Spleen (tissue), 11 donors: ENCODE results near the gene OR2J2. TPM values are rescaled to one million over a fixed set of nuclear protein-coding genes. Genes with fewer than 3 reads are reported as not detected.
"Not testable (repeated sequence)": the region's sequence is repeated elsewhere in the genome, so short reads cannot be mapped to it uniquely, and the experiment has no call there.

Experiments
- DNase-seq: peaks from one replicate; pipeline ENCODE4 v3.0.0-alpha.2; 2020
- H3K27ac ChIP-seq, 8 donors: fragments of 200-600 bp; sonication (generic) in 7 of 8; 1 replicate in 4 of 8; 2 replicates in 4 of 8; pipeline versions ENCODE4 v1.5.0 to v1.8.0; 2016 to 2021; ENCODE audit warnings: inconsistent platforms in 4 of 8, mild to moderate bottlenecking in 4 of 8, moderate library complexity in 1 of 8
- H3K27me3 ChIP-seq, 7 donors: fragments of 200-600 bp; sonication (generic) in 6 of 7; replicated peaks in 1 of 7; 1 replicate in 4 of 7; 2 replicates in 3 of 7; pipeline versions ENCODE4 v1.5.0 to v1.8.0; 2016 to 2021; ENCODE audit warnings: inconsistent platforms in 3 of 7, mild to moderate bottlenecking in 1 of 7
- H3K36me3 ChIP-seq, 6 donors: fragments of 200-600 bp; sonication (generic) in 5 of 6; 1 replicate in 4 of 6; 2 replicates in 2 of 6; pipeline versions ENCODE4 v1.5.0 to v1.8.0; 2016 to 2021; ENCODE audit warnings: inconsistent platforms in 2 of 6
- H3K4me1 ChIP-seq, 6 donors: fragments of 200-600 bp; sonication (generic) in 5 of 6; 1 replicate in 3 of 6; 2 replicates in 3 of 6; pipeline versions ENCODE4 v1.5.0 to v1.8.0; 2016 to 2021; ENCODE audit warnings: inconsistent platforms in 3 of 6
- H3K4me3 ChIP-seq, 8 donors: fragments of 200-600 bp; sonication (generic) in 7 of 8; 1 replicate in 4 of 8; 2 replicates in 4 of 8; pipeline versions ENCODE4 v1.5.0 to v1.8.0; 2016 to 2021; ENCODE audit warnings: inconsistent platforms in 4 of 8, mild to moderate bottlenecking in 4 of 8, moderate library complexity in 2 of 8
- H3K9me3 ChIP-seq, 8 donors: fragments of 200-600 bp; sonication (generic) in 7 of 8; 1 replicate in 4 of 8; 2 replicates in 4 of 8; pipeline versions ENCODE4 v1.5.0 to v1.8.0; 2016 to 2021; ENCODE audit warnings: inconsistent platforms in 4 of 8
- CTCF ChIP-seq, 11 experiments: fragments of 200-600 bp in 7 of 11; fragments of 450-650 bp in 4 of 11; sonication (generic) in 4 of 11; IDR thresholded peaks in 8 of 11; conservative IDR thresholded peaks in 3 of 11; 1 replicate in 7 of 11; 2 replicates in 4 of 11; pipeline versions ENCODE4 v1.4.0 to v1.8.0; 2016 to 2021; ENCODE audit warnings: antibody characterized with exemption in 11 of 11, inconsistent platforms in 4 of 11, mild to moderate bottlenecking in 1 of 11
- POLR2A ChIP-seq, 3 donors: fragments of 450-650 bp; IDR thresholded peaks; one replicate each; pipeline ENCODE4 v1.5.1; 2017; ENCODE audit warnings: antibody characterized with exemption in 3 of 3, mild to moderate bottlenecking in 1 of 3
- POLR2AphosphoS5 ChIP-seq, 3 donors: sonication (generic); formaldehyde crosslinking; IDR thresholded peaks; one replicate each; pipeline ENCODE4 v1.5.1; 2017; ENCODE audit warnings: antibody characterized with exemption in 3 of 3
- WGBS, 5 donors: extraction: QIAGEN DNeasy Blood & Tissue Kit in 3 of 5; methylation state at CpG; one replicate each; pipeline versions ENCODE4 v1.1.5 to v1.1.7; 2013 to 2018; 5-methylcytosine and 5-hydroxymethylcytosine counted together
- intact Hi-C: fragments of 100-400 bp; cut with DNase I; formaldehyde crosslinking; loops from one replicate; pipeline ENCODE4 v1.15.0; 2023; ENCODE audit warnings: low total_unique reads
- polyA plus RNA-seq, 3 donors: library from polyadenylated mRNA; stranded (reverse); fragments of 200-250 nt; gene quantifications; one replicate each; pipeline ENCODE4 v1.2.1, GENCODE V29; 2013
- total RNA-seq, 7 donors: library from RNA; depleted of rRNA in 3 of 7; stranded (reverse); fragments of >200 nt in 3 of 7; fragmentation: NEBNext Ultra II Directional in 4 of 7; extraction: Animal tissue kit (Norgen Biotek cat#: 25700) in 4 of 7; gene quantifications; one replicate each; pipeline versions ENCODE4 v1.1.0 to v1.2.1, GENCODE V29; 2016 to 2021
- donor health status: healthy with polysubstance abuse.
- donor health status: DM: no; HTN: no; CAD: no; lungs with moderate emphysema.
- donor health status: DM: no; HTN: no; CAD: no.
- donor health status: Bipolar disorder and iron deficiency.
- donor health status: healthy.
- donor health status: DM: no; HTN: no; CAD: no.
- donor health status: DM: yes; HTN: yes; CAD: no.

OR2J2 gene
- total and polyA plus RNA-seq, 10 donors, result not detected

DNA sequence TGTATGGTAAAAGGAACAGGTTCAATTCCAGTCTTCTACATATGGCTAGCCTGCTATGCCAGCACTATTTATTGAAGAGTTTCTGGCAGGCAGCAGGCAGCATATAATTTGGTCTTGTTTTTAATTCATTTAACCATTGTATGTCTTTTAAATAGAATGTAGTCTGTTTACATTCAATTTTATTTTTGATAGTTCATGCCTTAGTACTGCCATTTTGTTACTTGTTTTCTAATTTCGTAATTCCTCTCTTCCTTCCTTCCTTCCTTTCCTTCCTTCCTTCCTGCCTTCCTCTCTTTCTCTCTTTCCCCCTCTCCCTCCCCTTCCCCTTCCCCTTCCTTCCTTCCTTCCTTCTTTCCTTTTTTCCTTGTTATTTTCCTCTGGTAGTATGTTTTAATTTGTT, 17.6 kb upstream of the OR2J2 start:
- no peak for DNase-seq
- no peaks in the 10 kb centered on the region for H3K36me3 ChIP-seq
- peaks cover 0 to 19% (median 2%) of the 10 kb centered on the region in 8 donors for H3K9me3 ChIP-seq
- no peak for TF ChIP-seq CTCF (IDR thresholded peaks at IDR 0.05 in 8 of 11, conservative IDR thresholded peaks at IDR 0.05 in 3 of 11)
- TF ChIP-seq POLR2AphosphoS5 (IDR thresholded peaks at IDR 0.05), result no peak
- TF ChIP-seq POLR2A (IDR thresholded peaks at IDR 0.05), result no peak
- H3K27me3 ChIP-seq, result peaks cover 0 to 11% (median 0%) of the 10 kb centered on the region in 7 donors
- no peak overlapping the region for H3K4me3 ChIP-seq
- intact Hi-C loops, result no loop called here
- H3K4me1 ChIP-seq, result no peaks in the 10 kb centered on the region
- H3K27ac ChIP-seq, result no peak overlapping the region
- WGBS, 5 donors, result 46 to 73% (median 63%) methylated on average over 1 of the region's 1 CpG

DNA sequence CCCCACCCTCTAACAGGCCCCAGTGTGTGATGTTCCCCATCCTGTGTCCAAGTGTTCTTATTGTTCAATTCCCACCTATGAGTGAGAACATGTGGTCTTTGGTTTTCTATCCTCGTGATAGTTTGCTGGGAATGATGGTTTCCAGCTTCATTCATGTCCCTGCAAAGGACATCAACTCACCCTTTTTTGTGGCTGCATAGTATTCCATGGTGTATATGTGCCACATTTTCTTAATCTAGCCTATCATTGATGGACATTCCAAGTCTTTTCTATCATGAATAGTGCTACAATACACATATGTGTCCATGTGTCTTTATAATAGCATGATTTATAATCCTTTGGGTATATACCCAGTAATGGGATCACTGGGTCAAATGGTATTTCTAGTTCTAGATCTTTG, 15.5 kb upstream of the OR2J2 start:
- DNase-seq, H3K4me3 ChIP-seq, intact Hi-C loops, H3K27me3 ChIP-seq, H3K4me1 ChIP-seq, H3K36me3 ChIP-seq, H3K9me3 ChIP-seq, H3K27ac ChIP-seq: not testable (repeated sequence)
- WGBS, 5 donors, result 39 to 69% (median 48%) methylated on average over 1 of the region's 1 CpG

DNA sequence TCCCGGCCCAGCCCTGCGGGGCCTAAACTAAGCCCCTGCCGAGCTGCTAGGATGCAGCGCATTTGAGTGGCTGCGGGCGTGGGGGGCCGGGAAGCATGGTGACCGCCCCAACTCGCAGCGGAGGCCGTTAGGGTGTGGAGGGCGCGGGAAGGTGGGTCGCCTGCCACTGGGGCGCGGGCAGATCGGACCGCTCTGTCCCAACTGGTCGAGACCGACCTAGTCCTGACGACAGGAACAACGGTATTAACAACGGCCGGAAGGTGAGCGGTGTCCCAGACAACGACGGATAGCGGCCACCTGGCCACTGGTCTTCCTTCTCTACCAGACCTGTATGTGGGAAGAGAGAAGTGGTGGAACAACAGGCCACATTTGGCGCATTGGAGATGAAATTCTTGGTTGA, 10.8 kb upstream of the OR2J2 start:
- H3K36me3 ChIP-seq, H3K4me1 ChIP-seq, intact Hi-C loops, H3K27me3 ChIP-seq, H3K4me3 ChIP-seq, H3K9me3 ChIP-seq, DNase-seq, H3K27ac ChIP-seq: not testable (repeated sequence)
- 90 to 97% (median 94%) methylated on average over 11 to 26 of the region's 29 CpGs for WGBS, 5 donors

DNA sequence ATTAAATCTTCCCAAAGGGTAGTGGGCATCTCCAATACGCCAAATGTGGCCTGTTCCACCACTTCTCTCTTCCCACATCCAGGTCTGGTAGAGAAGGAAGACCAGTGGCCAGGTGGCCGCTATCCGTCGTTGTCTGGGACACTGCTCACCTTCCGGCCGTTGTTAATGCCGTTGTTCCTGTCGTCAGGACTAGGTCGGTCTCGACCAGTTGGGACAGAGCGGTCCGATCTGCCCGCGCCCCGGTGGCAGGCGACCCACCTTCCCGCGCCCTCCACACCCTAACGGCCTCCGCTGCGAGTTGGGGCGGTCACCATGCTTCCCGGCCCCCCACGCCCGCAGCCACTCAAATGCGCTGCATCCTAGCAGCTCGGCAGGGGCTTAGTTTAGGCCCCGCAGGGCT, 5.1 kb upstream of the OR2J2 start:
- H3K9me3 ChIP-seq, H3K4me3 ChIP-seq, H3K36me3 ChIP-seq, H3K27ac ChIP-seq, H3K4me1 ChIP-seq, DNase-seq, intact Hi-C loops: not testable (repeated sequence)
- H3K27me3 ChIP-seq, result peaks cover 0 to 12% (median 0%) of the 10 kb centered on the region in 7 donors
- WGBS, 5 donors, result 90 to 97% (median 94%) methylated on average over 11 to 27 of the region's 28 CpGs

DNA sequence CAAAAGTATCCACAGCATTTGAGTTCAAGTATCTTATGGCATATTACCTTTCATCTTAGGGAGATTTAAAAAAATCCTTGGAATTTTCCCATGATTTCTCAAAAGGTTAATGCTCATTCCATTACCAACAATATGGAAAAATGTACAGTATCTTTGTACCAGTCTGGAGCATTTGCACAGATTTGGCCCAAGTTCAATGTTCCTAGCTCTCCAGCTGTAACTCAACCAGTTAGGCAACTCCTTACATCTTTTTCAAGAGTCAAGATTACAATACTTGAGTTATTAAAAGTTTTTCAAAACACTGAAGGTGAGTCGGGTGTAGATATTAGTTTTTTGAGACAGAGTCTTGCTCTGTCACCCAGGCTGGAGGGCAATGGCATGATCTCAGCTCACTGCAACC, 1.0 kb downstream of the OR2J2 start:
- H3K27me3 ChIP-seq, result peaks cover 0 to 5% (median 0%) of the 10 kb centered on the region in 7 donors
- DNase-seq, result no peak
- no peak for TF ChIP-seq POLR2AphosphoS5 (IDR thresholded peaks at IDR 0.05)
- no peak for TF ChIP-seq POLR2A (IDR thresholded peaks at IDR 0.05)
- TF ChIP-seq CTCF (IDR thresholded peaks at IDR 0.05 in 8 of 11, conservative IDR thresholded peaks at IDR 0.05 in 3 of 11), result no peak
- no peak overlapping the region for H3K27ac ChIP-seq
- H3K4me1 ChIP-seq, result no peaks in the 10 kb centered on the region
- no peaks in the 10 kb centered on the region for H3K36me3 ChIP-seq
- H3K4me3 ChIP-seq, result no peak overlapping the region
- peaks cover 0 to 3% (median 0%) of the 10 kb centered on the region in 8 donors for H3K9me3 ChIP-seq
- WGBS, 5 donors, result 74 to 80% (median 79%) methylated on average over 1 of the region's 1 CpG
- intact Hi-C loops, result no loop called here

- Histone ChIP-seq H3K9me3 (peaks cover 0 to 29% (median 9%) of the 10 kb centered on the region in 8 donors), H3K27ac (no peak overlapping the region), H3K4me3 (no peak overlapping the region), H3K36me3 (no peaks in the 10 kb centered on the region), H3K4me1 (no peaks in the 10 kb centered on the region), H3K27me3 (peaks cover 0 to 2% (median 0%) of the 10 kb centered on the region in 7 donors)
- intact Hi-C loops, result no loop called here
- TF ChIP-seq CTCF (IDR thresholded peaks at IDR 0.05 in 8 of 11, conservative IDR thresholded peaks at IDR 0.05 in 3 of 11) (no peak), POLR2AphosphoS5 (IDR thresholded peaks at IDR 0.05) (no peak), POLR2A (IDR thresholded peaks at IDR 0.05) (no peak)
- no peak for DNase-seq
- WGBS, 5 donors, result 4 to 34% (median 27%) methylated on average over 1 of the region's 1 CpG
Measured at GRCh38 chr6:29183594-29183993, 12.9 kb downstream of the OR2J2 start.

DNA sequence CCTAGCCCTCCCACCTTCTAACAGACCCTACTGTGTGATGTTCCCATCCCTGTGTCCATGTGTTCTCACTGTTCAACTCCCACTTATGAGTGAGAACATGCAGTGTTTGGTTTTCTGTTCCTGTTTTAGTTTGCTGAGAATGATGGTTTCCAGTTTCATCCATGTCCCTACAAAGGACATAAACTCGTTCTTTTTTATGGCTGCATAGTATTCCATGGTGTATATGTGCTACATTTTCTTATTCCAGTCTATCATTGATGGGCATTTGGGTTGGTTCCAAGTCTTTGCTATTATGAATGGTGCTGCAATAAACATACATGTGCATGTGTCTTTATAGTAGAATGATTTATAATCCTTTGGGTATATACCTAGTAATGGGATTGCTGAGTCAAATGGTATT, 18.0 kb downstream of the OR2J2 start:
- H3K4me3 ChIP-seq, H3K4me1 ChIP-seq, H3K27ac ChIP-seq, H3K36me3 ChIP-seq, intact Hi-C loops, DNase-seq: not testable (repeated sequence)
- WGBS, 5 donors, result 43 to 68% (median 55%) methylated on average over 1 of the region's 1 CpG
- peaks cover 0 to 17% (median 0%) of the 10 kb centered on the region in 7 donors for H3K27me3 ChIP-seq
- peaks cover 0 to 55% (median 22%) of the 10 kb centered on the region in 8 donors for H3K9me3 ChIP-seq
